ENCODE data around the gene PHF10. TPM values are rescaled to one million over a fixed set of nuclear protein-coding genes. Genes with fewer than 3 reads are reported as not detected.
"Not testable (repeated sequence)": the region's sequence is repeated elsewhere in the genome, so short reads cannot be mapped to it uniquely, and the experiment has no call there.

Gene PHF10
- total RNA-seq, 2 experiments from 2014 or later = 75.5 to 77.9 TPM

DNA sequence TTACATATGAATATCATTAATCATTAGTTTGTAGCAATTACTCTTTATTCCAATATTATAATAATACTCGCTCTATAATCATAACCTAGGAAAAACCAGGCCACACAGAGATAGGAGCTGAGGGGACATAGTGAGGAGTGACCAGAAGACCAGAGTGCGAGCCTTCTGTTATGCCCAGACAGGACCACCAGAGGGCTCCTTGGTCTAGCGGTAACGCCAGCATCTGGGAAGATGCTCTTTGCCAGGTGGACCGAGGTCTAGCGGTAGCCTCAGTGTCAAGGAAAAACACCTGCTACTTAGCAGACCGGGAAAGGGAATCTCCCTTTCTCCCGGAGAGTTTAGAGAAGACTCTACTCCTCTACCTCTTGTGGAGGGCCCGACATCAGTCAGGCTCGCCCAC is 27.2 kb downstream of the PHF10 start:
- Mint-ChIP-seq H3K4me1 (ENCODE audit: low read depth) (peaks cover 11% of the 10 kb centered on the region), H3K9me3 (peaks cover 21% of the 10 kb centered on the region), H3K36me3 (peaks cover 18% of the 10 kb centered on the region)
- POLR2A ChIA-PET; H3K4me3 Mint-ChIP-seq; H3K27me3 Mint-ChIP-seq; H3K27ac Mint-ChIP-seq; intact Hi-C loops (cut with micrococcal nuclease): not testable (repeated sequence)
- peak; percentile 27 for DNase-seq
- CTCF ChIA-PET = interaction anchor here (0.6 kb wide), 1 partner anchor 304 kb away, joined by 3 read pairs; no protein-coding TSS in a partner anchor

DNA sequence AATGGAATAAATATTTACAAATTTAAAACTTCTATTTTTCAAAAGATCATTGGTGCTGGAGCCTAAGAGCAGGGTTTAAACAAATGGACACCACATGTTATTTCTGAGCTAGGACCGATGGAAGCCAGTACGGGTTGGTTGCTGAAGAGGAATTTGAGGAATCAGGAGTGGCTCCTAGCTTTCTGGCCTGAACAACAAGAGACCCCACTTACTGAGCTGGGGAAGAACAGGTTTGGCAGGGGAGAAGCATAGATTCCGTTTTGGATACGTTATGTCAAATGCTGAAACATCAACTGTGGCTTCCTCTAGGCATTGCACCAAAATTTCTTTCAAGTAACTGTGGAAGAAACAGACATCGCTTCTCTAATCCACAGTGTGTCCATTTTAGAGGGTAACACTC is 29.2 kb downstream of the PHF10 start:
- POLR2A ChIA-PET = no interaction called here
- no peak for DNase-seq
- H3K36me3 Mint-ChIP-seq = peaks cover 19% of the 10 kb centered on the region
- no peak overlapping the region for H3K4me3 Mint-ChIP-seq
- CTCF ChIA-PET = interaction anchor here (0.7 kb wide), 1 partner anchor 580 kb away, joined by 3 read pairs; no protein-coding TSS in a partner anchor
- no peak overlapping the region for H3K27ac Mint-ChIP-seq
- H3K27me3 Mint-ChIP-seq = no peaks in the 10 kb centered on the region
- H3K4me1 Mint-ChIP-seq (ENCODE audit: low read depth) = peaks cover 7% of the 10 kb centered on the region
- intact Hi-C loops (cut with micrococcal nuclease) = no loop called here
- peaks cover 24% of the 10 kb centered on the region for H3K9me3 Mint-ChIP-seq

DNA sequence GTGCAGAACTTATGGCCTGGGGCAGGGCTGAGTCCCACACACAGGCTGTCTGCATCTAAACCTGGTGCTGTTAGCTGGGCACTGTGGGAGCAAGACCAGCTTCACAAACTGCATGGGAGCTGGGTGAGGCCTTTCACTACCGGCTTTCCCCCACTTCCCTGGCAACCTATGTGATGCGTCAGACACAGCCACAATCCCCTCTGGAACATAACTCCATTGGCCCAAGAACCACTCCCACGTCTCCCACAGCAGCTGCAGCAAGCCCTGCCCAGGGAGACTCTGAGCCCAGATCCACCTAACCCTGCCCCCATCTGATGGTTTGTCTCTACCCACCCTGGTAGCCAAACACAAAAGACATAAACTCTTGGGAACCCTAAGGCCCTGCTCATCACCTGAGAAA is 31.8 kb downstream of the PHF10 start:
- DNase-seq = no peak
- Mint-ChIP-seq H3K4me3 (no peak overlapping the region), H3K27ac (no peak overlapping the region), H3K9me3 (peaks cover 27% of the 10 kb centered on the region), H3K27me3 (no peaks in the 10 kb centered on the region), H3K4me1 (ENCODE audit: low read depth) (peaks cover under 1% of the 10 kb centered on the region), H3K36me3 (peaks cover 29% of the 10 kb centered on the region)
- intact Hi-C loops (cut with micrococcal nuclease) = no loop called here
- CTCF ChIA-PET = interaction anchor here (0.5 to 1.5 kb wide), 2 partner anchors 98 to 805 kb away, joined by 3 to 5 read pairs; no protein-coding TSS in a partner anchor
- POLR2A ChIA-PET = interaction anchor here (1.1 kb wide), 1 partner anchor 9 kb away, joined by 3 read pairs; the partner anchor contains the start of genes C6orf120 and WDR27

DNA sequence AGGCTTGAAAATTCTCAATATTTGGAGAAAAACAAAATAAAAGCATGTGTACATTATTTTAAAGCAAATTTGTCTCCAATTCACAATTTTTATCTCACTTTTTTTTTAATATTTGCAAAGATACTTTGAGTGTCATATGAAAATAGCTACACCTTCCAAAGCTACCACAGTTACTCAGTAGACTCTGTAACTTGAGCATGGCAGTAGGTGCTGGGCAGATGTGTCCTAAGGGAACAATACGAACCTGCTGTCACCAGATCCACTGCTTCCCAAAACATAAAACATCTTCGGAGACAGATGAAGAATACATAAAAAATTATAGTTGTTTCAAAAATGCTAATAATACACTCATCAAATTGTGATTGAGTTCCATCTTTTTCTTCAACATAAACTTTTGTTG is 33.0 kb downstream of the PHF10 start:
- Mint-ChIP-seq H3K4me1 (ENCODE audit: low read depth) (no peaks in the 10 kb centered on the region), H3K9me3 (peaks cover 30% of the 10 kb centered on the region), H3K36me3 (peaks cover 38% of the 10 kb centered on the region), H3K4me3 (no peak overlapping the region), H3K27ac (no peak overlapping the region), H3K27me3 (no peaks in the 10 kb centered on the region)
- ChIA-PET CTCF (no interaction called here), POLR2A (no interaction called here)
- no peak for DNase-seq
- intact Hi-C loops (cut with micrococcal nuclease) = no loop called here

DNA sequence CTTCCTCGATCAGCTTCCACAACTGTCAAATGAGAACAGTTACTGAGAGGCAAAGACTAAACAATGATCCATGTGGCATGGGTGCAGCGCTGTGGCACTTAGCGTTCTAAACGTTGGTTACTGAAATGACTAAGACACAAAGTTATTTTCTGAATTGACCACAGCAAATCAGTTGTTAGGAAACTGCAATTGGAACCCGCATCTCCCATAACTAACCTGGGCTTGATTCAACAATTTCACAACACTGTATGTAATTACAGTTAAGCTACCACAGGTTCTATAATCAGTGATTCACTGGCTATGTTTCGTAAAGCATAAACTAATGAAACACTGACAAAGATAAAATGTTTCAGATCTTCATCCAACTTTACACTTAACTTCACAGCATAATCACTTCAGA is 35.0 kb downstream of the PHF10 start:
- POLR2A ChIA-PET = interaction anchor here (0.9 kb wide), 1 partner anchor 13 kb away, joined by 3 read pairs; no protein-coding TSS in a partner anchor
- Mint-ChIP-seq H3K36me3 (peaks cover 49% of the 10 kb centered on the region), H3K4me1 (ENCODE audit: low read depth) (no peaks in the 10 kb centered on the region), H3K9me3 (peaks cover 41% of the 10 kb centered on the region), H3K27ac (no peak overlapping the region), H3K4me3 (no peak overlapping the region), H3K27me3 (no peaks in the 10 kb centered on the region)
- no peak for DNase-seq
- CTCF ChIA-PET = no interaction called here
- intact Hi-C loops (cut with micrococcal nuclease) = no loop called here

DNA sequence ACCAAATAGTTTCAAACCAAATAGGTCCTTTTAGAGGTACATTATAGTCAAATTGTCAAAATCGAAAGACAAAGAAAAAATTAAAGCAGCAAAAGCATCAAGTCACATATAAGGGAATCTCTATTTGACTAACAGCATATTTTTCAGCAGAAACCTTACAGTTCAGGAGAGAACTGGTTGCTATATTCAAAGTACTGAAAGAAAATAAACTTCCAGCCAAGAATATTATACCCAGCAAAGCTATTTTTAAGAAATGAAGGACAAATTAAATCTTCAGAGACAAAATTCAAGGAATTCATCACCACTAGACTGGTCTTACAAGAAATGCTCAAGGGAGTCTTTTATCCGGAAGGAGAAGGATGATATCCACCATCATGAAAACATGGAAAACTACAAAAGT is 38.4 kb downstream of the PHF10 start:
- H3K36me3 Mint-ChIP-seq = peaks cover 59% of the 10 kb centered on the region
- no peak overlapping the region for H3K4me3 Mint-ChIP-seq
- POLR2A ChIA-PET = no interaction called here
- H3K27me3 Mint-ChIP-seq = no peaks in the 10 kb centered on the region
- CTCF ChIA-PET = no interaction called here
- H3K4me1 Mint-ChIP-seq (ENCODE audit: low read depth) = peaks cover 2% of the 10 kb centered on the region
- intact Hi-C loops (cut with micrococcal nuclease) = no loop called here
- H3K27ac Mint-ChIP-seq = no peak overlapping the region
- no peak for DNase-seq
- H3K9me3 Mint-ChIP-seq = peaks cover 28% of the 10 kb centered on the region

DNA sequence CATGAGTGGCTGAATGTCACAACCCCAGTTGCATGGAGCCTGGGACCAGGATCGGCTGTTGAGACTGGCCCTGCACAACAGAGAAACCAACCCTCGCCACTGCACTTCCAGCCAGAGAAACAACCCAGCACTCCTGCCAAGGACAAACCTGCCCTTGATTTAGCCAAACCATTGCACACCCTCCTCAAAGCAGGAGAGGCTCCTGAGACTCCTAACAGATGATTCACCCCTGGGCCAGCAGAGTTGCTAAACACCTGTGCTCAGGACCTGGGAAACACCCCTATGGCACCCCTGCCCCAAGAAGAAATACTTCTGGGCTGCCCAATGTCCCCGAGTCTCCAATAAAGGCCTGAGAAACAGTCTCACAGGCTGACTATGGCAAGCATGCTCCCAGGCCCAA is 40.2 kb downstream of the PHF10 start:
- H3K4me3 Mint-ChIP-seq = no peak overlapping the region
- no peak for DNase-seq
- POLR2A ChIA-PET = no interaction called here
- peaks cover 66% of the 10 kb centered on the region for H3K36me3 Mint-ChIP-seq
- peaks cover 2% of the 10 kb centered on the region for H3K4me1 Mint-ChIP-seq (ENCODE audit: low read depth)
- peaks cover 32% of the 10 kb centered on the region for H3K9me3 Mint-ChIP-seq
- no peak overlapping the region for H3K27ac Mint-ChIP-seq
- CTCF ChIA-PET = no interaction called here
- intact Hi-C loops (cut with micrococcal nuclease) = no loop called here
- no peaks in the 10 kb centered on the region for H3K27me3 Mint-ChIP-seq

DNA sequence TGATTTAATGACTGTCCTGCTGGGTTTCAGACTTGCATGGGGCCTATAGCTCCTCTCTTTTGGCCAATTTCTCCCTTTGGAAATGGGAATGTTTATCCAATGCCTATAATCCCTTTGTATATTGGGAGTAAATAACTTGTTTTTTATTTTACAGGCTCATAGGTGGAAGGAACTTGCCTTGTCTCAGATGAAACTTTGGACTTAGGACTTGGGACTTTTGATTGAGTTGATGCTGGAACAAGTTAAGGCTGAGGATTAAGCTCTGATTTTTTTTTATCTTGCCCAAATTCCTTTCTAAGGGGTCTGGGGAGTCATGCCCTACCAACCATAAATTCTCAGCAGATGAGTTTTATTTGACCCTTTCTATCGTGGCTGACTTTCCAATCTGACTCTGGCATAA is 46.0 kb downstream of the PHF10 start:
- Mint-ChIP-seq H3K9me3 (peaks cover 8% of the 10 kb centered on the region), H3K27me3 (no peaks in the 10 kb centered on the region), H3K4me1 (ENCODE audit: low read depth) (no peaks in the 10 kb centered on the region), H3K4me3 (no peak overlapping the region), H3K27ac (no peak overlapping the region), H3K36me3 (peaks cover 36% of the 10 kb centered on the region)
- CTCF ChIA-PET = no interaction called here
- intact Hi-C loops (cut with micrococcal nuclease) = no loop called here
- DNase-seq = no peak
- POLR2A ChIA-PET = no interaction called here

DNA sequence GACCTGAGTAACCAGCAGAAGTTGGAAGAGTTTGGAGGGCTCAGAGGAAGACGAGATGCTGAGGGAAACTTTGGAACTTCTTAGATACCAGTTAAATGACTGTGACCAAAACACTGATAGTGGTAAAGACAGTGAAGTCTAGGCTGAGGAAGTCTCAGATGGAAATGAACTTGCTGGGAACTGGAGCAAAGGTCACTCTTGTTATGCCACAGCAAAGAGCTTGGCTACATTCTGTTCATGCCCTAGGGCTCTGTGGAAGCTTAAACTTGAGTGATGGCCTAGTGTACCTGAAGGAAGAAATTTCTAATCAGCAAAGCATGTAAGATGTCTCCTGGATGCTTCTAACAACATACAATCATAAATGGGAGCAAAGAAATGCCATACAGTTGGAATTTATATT is 47.2 kb downstream of the PHF10 start:
- Mint-ChIP-seq H3K4me3 (no peak overlapping the region), H3K27ac (no peak overlapping the region), H3K36me3 (peaks cover 30% of the 10 kb centered on the region), H3K4me1 (ENCODE audit: low read depth) (no peaks in the 10 kb centered on the region), H3K27me3 (no peaks in the 10 kb centered on the region), H3K9me3 (peaks cover 8% of the 10 kb centered on the region)
- ChIA-PET CTCF (no interaction called here), POLR2A (no interaction called here)
- intact Hi-C loops (cut with micrococcal nuclease) = no loop called here
- no peak for DNase-seq

DNA sequence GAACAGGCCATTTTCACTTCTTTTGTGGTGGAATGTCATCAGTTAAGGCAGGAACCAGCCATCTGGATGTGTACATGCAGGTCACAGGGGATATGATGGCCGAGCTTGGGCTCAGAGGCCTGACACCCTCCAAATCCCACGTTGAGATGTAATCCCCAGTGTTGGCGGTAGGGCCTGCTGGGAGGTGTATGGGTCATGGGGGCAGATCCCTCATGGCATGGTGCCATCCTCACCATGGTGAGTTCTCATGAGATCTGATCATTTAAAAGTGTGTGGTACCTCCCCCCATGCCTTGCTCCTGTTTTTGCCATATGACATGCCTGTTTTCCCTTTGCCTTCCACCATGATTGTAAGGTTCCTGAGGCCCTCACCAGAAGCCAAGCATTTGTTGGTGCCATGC is 49.3 kb downstream of the PHF10 start:
- DNase-seq = no peak
- intact Hi-C loops (cut with micrococcal nuclease) = no loop called here
- Mint-ChIP-seq H3K9me3 (no peaks in the 10 kb centered on the region), H3K4me3 (no peak overlapping the region), H3K27ac (no peak overlapping the region), H3K4me1 (ENCODE audit: low read depth) (peaks cover under 1% of the 10 kb centered on the region), H3K36me3 (peaks cover 19% of the 10 kb centered on the region), H3K27me3 (no peaks in the 10 kb centered on the region)
- CTCF ChIA-PET = no interaction called here
- POLR2A ChIA-PET = no interaction called here

DNA sequence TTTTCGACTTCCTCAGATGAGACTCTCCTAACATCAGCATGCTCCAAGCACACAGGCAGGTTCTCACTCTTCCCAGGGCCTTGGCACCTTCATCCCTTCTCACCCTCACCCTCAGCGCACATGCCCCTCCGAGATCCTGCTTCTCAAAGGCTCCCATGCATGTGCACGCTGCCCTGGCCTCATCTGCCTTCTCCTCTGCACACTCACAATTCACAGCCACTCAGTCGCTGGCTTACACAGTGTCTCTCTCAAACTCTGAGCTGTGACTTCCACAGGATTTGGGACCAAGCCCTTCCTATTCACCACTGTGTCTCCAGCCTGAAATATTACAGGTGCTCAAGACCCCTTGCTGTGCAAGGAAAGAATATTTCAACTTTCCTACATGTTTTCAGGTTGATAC is 52.7 kb downstream of the PHF10 start:
- ChIA-PET POLR2A (no interaction called here), CTCF (no interaction called here)
- Mint-ChIP-seq H3K9me3 (no peaks in the 10 kb centered on the region), H3K27me3 (no peaks in the 10 kb centered on the region), H3K27ac (no peak overlapping the region), H3K4me3 (no peak overlapping the region), H3K4me1 (ENCODE audit: low read depth) (peaks cover 4% of the 10 kb centered on the region), H3K36me3 (peaks cover 10% of the 10 kb centered on the region)
- DNase-seq = no peak
- intact Hi-C loops (cut with micrococcal nuclease) = no loop called here

DNA sequence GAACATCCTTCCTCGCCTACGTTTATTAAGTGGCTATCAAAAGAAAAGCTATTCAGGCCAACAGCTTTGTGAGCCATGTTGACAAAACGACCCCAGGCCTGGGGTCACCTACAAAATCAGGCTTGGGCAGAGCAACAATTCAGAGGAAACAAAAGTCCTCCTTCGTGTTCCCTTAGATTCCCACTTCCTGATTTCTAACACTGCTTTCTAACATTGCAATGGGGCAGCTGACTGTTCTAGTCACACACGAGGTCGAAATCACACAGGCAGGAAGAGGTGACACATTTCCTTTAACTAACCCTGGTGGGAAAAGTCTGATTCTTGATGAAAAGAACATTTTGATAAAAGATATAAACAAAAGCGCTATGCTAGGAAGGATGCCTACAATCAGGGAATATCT is 54.4 kb downstream of the PHF10 start:
- ChIA-PET CTCF (no interaction called here), POLR2A (no interaction called here)
- Mint-ChIP-seq H3K4me1 (ENCODE audit: low read depth) (peaks cover 4% of the 10 kb centered on the region), H3K4me3 (no peak overlapping the region), H3K9me3 (no peaks in the 10 kb centered on the region), H3K27me3 (no peaks in the 10 kb centered on the region), H3K27ac (no peak overlapping the region), H3K36me3 (peaks cover 14% of the 10 kb centered on the region)
- intact Hi-C loops (cut with micrococcal nuclease) = no loop called here
- no peak for DNase-seq

DNA sequence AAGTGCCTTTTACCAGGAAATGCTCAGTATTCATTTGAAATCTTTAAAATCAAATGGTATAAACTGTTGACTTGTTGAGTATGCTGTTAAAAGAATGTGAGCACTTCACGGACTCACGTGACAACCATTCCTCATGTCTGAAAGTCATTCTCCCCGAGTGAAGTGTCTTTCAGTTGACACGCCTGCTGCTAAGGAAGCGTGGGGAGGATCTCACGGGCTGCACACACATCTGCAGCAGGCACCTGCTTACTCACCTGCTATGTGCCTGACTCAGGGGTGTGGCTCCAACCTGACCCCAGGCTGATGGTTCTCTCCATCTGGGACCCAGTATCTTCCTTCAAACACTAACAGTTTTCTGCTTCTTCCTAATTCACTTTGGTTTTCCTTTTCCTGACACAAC is 55.2 kb downstream of the PHF10 start:
- Mint-ChIP-seq H3K36me3 (peaks cover 14% of the 10 kb centered on the region), H3K27ac (no peak overlapping the region), H3K4me1 (ENCODE audit: low read depth) (peaks cover 4% of the 10 kb centered on the region), H3K4me3 (no peak overlapping the region), H3K9me3 (no peaks in the 10 kb centered on the region), H3K27me3 (no peaks in the 10 kb centered on the region)
- ChIA-PET POLR2A (no interaction called here), CTCF (no interaction called here)
- no peak for DNase-seq
- intact Hi-C loops (cut with micrococcal nuclease) = no loop called here
